GM13977 (cell line): ENCODE results near the gene PBX3.

Source experiments
- DNase-seq: peaks from one replicate; pipeline ENCODE4 v3.0.0; 2012; ENCODE audit warnings: low spot score
- in situ Hi-C: fragments of 300-500 bp; cut with MboI; formaldehyde crosslinking; loops from one replicate; pipeline ENCODE4 v1.12.0; 2022; ENCODE audit warnings: low sequenced_read_pairs, low pct_unique_long_range_greater_than_20kb, mixed read lengths, inconsistent platforms; ENCODE audit not compliant: unreplicated experiment
- TF ChIP-seq, protein P1 (sequence below): IDR thresholded peaks from 2 replicates; pipeline ENCODE4 v1.5.1; 2012; ENCODE audit warnings: mild to moderate bottlenecking, control low read depth; ENCODE audit not compliant: insufficient read depth; ENCODE audit errors: extremely low read depth, missing control alignments

The PBX3 gene

DNA sequence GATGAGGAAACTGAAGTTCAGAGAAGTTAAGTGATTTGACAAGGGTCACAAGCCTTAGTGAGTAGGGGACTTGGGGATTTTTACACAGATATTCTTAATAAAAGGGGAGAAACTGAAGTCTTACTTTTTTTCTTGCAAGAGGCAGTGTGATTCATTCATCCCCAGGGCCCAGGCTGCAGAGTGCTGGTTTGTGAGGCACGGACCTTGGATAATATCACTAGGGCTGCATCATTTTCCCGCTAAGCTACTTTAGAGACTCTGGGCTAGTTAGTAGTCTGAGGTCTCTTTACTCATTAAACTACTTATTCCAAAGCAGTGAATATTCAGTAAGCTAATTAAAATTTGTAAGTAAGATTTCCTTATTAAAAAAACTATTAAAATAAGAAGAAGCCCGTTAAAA, 195.0 kb downstream of the PBX3 start:
- TF ChIP-seq, protein P1, sequence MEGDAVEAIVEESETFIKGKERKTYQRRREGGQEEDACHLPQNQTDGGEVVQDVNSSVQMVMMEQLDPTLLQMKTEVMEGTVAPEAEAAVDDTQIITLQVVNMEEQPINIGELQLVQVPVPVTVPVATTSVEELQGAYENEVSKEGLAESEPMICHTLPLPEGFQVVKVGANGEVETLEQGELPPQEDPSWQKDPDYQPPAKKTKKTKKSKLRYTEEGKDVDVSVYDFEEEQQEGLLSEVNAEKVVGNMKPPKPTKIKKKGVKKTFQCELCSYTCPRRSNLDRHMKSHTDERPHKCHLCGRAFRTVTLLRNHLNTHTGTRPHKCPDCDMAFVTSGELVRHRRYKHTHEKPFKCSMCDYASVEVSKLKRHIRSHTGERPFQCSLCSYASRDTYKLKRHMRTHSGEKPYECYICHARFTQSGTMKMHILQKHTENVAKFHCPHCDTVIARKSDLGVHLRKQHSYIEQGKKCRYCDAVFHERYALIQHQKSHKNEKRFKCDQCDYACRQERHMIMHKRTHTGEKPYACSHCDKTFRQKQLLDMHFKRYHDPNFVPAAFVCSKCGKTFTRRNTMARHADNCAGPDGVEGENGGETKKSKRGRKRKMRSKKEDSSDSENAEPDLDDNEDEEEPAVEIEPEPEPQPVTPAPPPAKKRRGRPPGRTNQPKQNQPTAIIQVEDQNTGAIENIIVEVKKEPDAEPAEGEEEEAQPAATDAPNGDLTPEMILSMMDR: no peak
- DNase-seq: no peak
- in situ Hi-C loops: no loop called here

DNA sequence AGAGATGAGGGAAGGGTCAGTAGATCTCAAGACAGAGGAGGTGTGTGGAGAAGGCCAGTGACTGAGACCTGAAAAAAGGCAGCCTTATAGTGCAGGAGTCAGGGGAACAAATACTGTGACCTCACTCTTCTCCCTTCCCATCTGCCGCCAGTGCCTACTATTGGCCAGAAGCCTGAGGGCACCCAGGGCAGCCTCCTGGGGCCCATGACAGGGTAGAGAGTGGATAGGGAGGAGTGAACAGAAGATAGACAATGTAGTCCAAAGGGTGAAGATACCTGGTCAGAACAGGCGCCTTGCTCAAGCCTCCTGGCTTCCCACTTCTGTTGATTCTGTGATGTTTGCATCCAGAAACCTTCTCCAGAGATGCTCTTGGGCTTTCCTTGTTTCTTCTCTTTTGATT, 196.7 kb downstream of the PBX3 start:
- in situ Hi-C loops: no loop called here
- TF ChIP-seq, protein P1: no peak
- DNase-seq: no peak

DNA sequence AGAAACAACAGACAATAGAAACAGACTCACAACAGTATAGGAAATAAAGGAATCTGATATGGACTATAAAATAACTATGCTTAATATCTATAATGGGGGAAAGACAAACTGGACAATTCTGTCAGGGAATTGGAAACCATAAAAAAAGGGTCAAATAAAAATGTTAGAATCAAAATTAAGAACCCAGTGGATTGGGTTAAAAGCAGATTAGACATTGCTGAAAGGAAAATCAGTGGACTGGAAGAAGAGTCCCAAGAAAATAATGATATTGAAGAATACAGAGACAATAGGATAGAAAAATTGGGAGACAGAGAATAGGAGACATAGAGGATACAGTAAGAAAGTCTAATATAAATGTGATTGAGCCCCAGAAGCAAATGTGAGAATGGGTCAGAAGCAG, 199.2 kb downstream of the PBX3 start:
- in situ Hi-C loops: no loop called here

DNA sequence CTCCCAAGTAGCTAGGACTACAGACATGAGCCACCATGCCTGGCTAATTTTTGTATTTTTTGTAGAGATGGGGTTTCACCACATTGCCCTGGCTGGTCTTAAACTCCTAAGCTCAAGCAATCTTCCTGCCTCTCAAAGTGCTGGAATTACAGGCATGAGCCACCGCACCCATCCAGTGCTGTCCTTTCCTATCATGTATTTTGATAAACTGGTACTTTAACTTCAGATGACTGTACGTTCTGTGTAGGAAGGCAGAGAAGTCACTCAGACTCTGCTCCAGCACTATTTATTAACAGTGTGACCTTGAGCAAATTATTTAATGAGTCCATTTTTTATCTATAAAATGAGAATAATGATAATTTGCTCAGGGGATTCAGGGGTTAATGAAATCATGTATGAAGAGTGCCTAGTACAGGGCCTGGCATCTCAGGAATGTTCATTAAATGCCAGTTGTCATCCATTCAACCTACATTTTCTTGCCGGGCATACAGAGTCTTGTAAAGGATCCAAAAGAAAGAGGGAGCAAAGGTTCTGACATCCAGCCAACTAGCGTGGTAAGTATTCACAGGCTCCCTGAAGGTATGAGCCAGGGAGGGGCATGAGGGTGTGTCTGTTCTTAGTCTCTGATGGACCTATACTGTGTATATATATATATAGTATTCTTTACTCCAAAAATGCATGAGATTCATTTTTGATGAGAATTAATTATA, 201.9 kb downstream of the PBX3 start:
- in situ Hi-C loops: no loop called here
- DNase-seq: no peak
- TF ChIP-seq, protein P1: no peak

More for the DNA sequence above, 199.2 kb downstream of the PBX3 start:
- no peak for DNase-seq
- TF ChIP-seq, protein P1: no peak

DNA sequence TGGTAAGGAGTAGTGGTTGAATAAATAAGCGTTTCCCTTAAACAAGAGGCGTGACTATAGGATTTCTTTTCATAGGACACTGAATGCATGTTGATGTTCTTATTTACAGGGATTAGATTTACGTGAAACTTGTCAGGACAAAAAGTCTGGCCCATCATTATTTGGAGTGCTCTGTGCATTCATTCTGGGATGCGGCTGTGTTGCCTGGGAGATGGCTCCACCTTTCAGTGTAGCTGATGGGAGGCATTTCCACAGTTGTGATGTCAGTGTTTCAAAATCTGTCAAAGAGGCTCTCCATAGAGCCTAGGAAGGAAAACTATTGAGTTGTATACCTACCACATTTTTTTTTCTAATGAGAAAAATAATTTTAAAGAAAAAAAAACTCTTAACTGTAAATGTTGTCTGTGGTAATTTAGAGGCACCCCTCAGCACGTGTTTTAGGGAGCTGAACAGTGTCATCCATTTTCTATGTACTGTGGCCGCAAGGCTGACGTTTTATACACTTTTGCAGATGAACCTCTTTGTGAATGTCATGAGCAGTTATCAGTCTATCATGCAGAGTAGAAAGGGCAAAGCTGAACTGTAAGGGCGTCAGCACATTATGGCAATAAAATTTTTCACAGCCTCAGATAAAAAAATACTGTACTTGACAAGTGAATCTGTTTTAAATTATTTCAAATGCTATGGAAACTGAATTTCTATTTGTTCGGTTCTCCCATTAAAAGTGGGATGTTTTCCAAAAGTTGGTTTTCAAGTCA, 202.7 kb downstream of the PBX3 start:
- no peak for DNase-seq
- TF ChIP-seq, protein P1: no peak
- in situ Hi-C loops: no loop called here

DNA sequence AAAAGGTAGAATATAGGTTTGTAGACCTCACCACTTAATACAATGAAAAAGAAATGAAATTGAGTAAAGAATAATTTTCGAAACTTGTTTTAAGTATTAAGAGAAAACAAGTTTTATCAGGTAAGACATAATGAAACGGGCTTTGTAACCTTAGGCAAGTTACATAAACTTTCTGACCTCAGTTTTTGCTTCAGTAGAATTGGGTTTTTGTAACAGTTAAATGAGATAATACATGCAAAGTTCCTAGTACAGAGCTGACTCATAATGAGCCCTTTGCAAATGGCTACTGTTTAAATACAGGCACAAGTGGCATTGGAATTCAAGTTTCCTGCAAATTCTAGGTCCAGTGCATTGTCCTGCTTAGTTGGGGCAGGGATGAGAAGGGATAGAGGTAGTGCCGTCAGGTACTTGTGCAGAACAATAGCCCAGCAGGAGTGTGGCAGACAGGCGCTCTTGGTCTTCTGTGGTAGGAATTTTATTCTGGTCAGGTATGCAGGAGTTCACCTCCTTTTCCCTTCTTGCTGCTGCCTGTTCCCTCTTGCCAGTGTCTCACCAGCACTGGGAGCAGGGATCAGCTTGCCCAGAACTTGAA, 203.8 kb downstream of the PBX3 start:
- in situ Hi-C loops: no loop called here
- no peak for DNase-seq
- TF ChIP-seq, protein P1: no peak
